ENCODE data around the gene TBCD. TPM values are rescaled to one million over a fixed set of nuclear protein-coding genes. Genes with fewer than 3 reads are reported as not detected.

TBCD gene
- total and polyA plus RNA-seq, 9 of the 15 experiments (the other 6 are each of a cell fraction or from before 2014, with no cell fraction given): 8.9 to 98.5 (median 28.0) TPM

DNA sequence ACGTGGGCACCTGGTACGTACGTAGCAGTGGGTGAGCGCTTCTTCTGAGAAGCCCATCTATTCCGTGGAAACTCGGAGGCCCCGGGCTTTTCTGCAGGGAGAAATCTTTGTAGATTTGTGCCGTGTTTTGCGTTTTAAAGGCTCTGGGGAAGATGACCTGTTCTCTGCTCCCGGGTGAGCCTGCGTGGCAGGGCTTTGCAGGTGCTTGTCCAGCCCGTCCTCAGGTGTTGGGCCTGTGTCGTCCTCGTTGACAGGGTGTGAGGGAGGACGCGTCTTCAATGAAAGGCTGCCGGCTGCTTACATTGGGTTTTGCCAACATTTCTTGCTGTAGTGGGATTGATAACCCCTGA is 175.4 kb downstream of the TBCD start (continued):
- TF ChIP-seq CEBPZ (IDR thresholded peaks at IDR 0.05; ENCODE audit: borderline replicate concordance, low read depth, low read length): no peak

GRCh38 chr17:82927661-82928601 is 176.1 kb downstream of the TBCD start:
- H3K79me2 ChIP-seq (ENCODE audit: control insufficient read depth, insufficient read depth, low read length): no peaks in the 10 kb centered on the region
- FAIRE-seq: no peak
- POLR2A ChIA-PET: interaction anchor here (0.6 kb wide), 1 partner anchor 660 kb away, joined by 4 read pairs; no protein-coding TSS in a partner anchor
- no peak for ATAC-seq
- intact Hi-C loops (cut with micrococcal nuclease) (no loop called here), in situ Hi-C loops (cut with MboI) (no loop called here)
- H4K20me1 ChIP-seq (replicated peaks; ENCODE audit: control insufficient read depth, insufficient read depth, low read length): no peaks in the 10 kb centered on the region
- no TSS peak for BruUV-seq (replicated peaks)
- H3K27me3 ChIP-seq (ENCODE audit: control insufficient read depth in 2 of 2, insufficient read depth in 2 of 2, low read length in 2 of 2): no peaks in the 10 kb centered on the region
- no peak overlapping the region for H3K9ac ChIP-seq (ENCODE audit: insufficient read depth in 1 of 2, low read depth in 2 of 2, low read length in 2 of 2)
- CTCF ChIA-PET (ENCODE audit: low intra/inter-chr PET ratio): no interaction called here
- DNase-seq (ENCODE audit: extremely low read depth in 1 of 4, low spot score in 3 of 4): no peak
- no peak overlapping the region for H3K4me3 ChIP-seq
- H3K9me3 ChIP-seq (replicated peaks; ENCODE audit: control insufficient read depth, insufficient read depth, low read depth, low read length): no peaks in the 10 kb centered on the region
- H3K4me1 ChIP-seq (replicated peaks in 1 of 2; ENCODE audit: control insufficient read depth in 2 of 2, insufficient read depth in 2 of 2, low read length in 2 of 2): peaks cover 0 to 12% of the 10 kb centered on the region in 2 experiments; a peak in 2 of 5 replicates
- no peaks in the 10 kb centered on the region for H3K9me1 ChIP-seq (ENCODE audit: control insufficient read depth, insufficient read depth, low read length)
- 91% methylated on average over 32 of the region's 34 CpGs for WGBS (ENCODE audit: insufficient coverage, low coverage, missing lambda C conversion rate)
- H3K36me3 ChIP-seq (ENCODE audit: control insufficient read depth, insufficient read depth, low read length): peaks cover 77% of the 10 kb centered on the region; the same call in 2 of the 3 replicates
- H3K27ac ChIP-seq (ENCODE audit: extremely low read depth, low read depth, low read length): no peak overlapping the region
- TF ChIP-seq POLR2G (IDR thresholded peaks at IDR 0.05; ENCODE audit: low read depth, low read length) (peak; percentile 32; the same call in 1 of the 2 replicates), ZBTB26 (CRISPR knock-in tag; IDR thresholded peaks at IDR 0.05) (no peak), NFIC (IDR thresholded peaks at IDR 0.05) (peak; percentile 41)
- no peak overlapping the region for H3K4me2 ChIP-seq (ENCODE audit: insufficient read depth, low read length)
- H2AFZ ChIP-seq (ENCODE audit: low read depth, low read length): no peak overlapping the region
